H9 (cell line): ENCODE data around the gene ZNF385B. TPM values are rescaled to one million over a fixed set of nuclear protein-coding genes. Genes with fewer than 3 reads are reported as not detected.

Experiments used
- DNase-seq: peaks from one replicate; pipeline ENCODE4 v3.0.0-alpha.2; 2017
- H2AFZ ChIP-seq: one replicate; pipeline ENCODE4 v1.6.1; 2013; ENCODE audit warnings: mild to moderate bottlenecking, low read length, control low read depth, moderate library complexity
- H2AK5ac ChIP-seq: 2 replicates; pipeline ENCODE4 v1.6.1; 2013; ENCODE audit warnings: low read length, control low read depth, mixed read lengths; ENCODE audit not compliant: insufficient read length
- H2BK120ac ChIP-seq: one replicate; pipeline ENCODE4 v1.6.1; 2013; ENCODE audit warnings: low read depth, mild to moderate bottlenecking, low read length, control low read depth, inconsistent platforms; ENCODE audit not compliant: poor library complexity, severe bottlenecking
- H2BK12ac ChIP-seq: 2 replicates; pipeline ENCODE4 v1.6.1; 2013; ENCODE audit warnings: low read length, control low read depth, mixed read lengths, low read depth; ENCODE audit not compliant: insufficient read length
- H2BK15ac ChIP-seq: 2 replicates; pipeline ENCODE4 v1.6.1; 2013; ENCODE audit warnings: low read depth, low read length, control low read depth
- H2BK20ac ChIP-seq: one replicate; pipeline ENCODE4 v1.6.1; 2013; ENCODE audit warnings: low read depth, mild to moderate bottlenecking, low read length, control low read depth, inconsistent platforms; ENCODE audit not compliant: poor library complexity, severe bottlenecking
- H2BK5ac ChIP-seq: 2 replicates; pipeline ENCODE4 v1.6.1; 2013; ENCODE audit warnings: low read length, control low read depth, mixed read lengths; ENCODE audit not compliant: insufficient read length
- H3K14ac ChIP-seq: 2 replicates; pipeline ENCODE4 v1.6.1; 2013; ENCODE audit warnings: low read length, control low read depth; ENCODE audit not compliant: insufficient read depth
- H3K18ac ChIP-seq: 2 replicates; pipeline ENCODE4 v1.6.1; 2013; ENCODE audit warnings: low read depth, mild to moderate bottlenecking, mixed read lengths, low read length, control low read depth; ENCODE audit not compliant: insufficient read length
- H3K23ac ChIP-seq: 2 replicates; pipeline ENCODE4 v1.6.1; 2013; ENCODE audit warnings: low read length, control low read depth, mixed read lengths, low read depth; ENCODE audit not compliant: insufficient read length
- H3K23me2 ChIP-seq: 2 replicates; pipeline ENCODE4 v1.6.1; 2013; ENCODE audit warnings: low read depth, mild to moderate bottlenecking, mixed read lengths, low read length, control low read depth; ENCODE audit not compliant: insufficient read length, poor library complexity, severe bottlenecking
- H3K27ac ChIP-seq: 2 replicates; pipeline ENCODE4 v1.5.1; 2013; ENCODE audit warnings: low read length, control low read depth, mixed read lengths, low read depth; ENCODE audit not compliant: insufficient read length
- H3K27me3 ChIP-seq: 2 replicates; pipeline ENCODE4 v1.6.1; 2013; ENCODE audit warnings: low read length, control low read depth, inconsistent platforms; ENCODE audit not compliant: insufficient read depth
- H3K4ac ChIP-seq: 2 replicates; pipeline ENCODE4 v1.6.1; 2013; ENCODE audit warnings: low read depth, mild to moderate bottlenecking, control low read depth, inconsistent platforms, low read length, moderate library complexity
- H3K4me1 ChIP-seq: 2 replicates; pipeline ENCODE4 v1.6.1; 2013; ENCODE audit warnings: low read length, control low read depth, inconsistent platforms; ENCODE audit not compliant: insufficient read depth
- H3K4me2 ChIP-seq: 2 replicates; pipeline ENCODE4 v1.6.1; 2013; ENCODE audit warnings: low read length, control low read depth, mixed read lengths; ENCODE audit not compliant: insufficient read length, insufficient read depth
- H3K56ac ChIP-seq: 2 replicates; pipeline ENCODE4 v1.6.1; 2013; ENCODE audit warnings: low read depth, mild to moderate bottlenecking, mixed read lengths, low read length, control low read depth; ENCODE audit not compliant: insufficient read length
- H3K79me1 ChIP-seq: 2 replicates; pipeline ENCODE4 v1.6.1; 2013; ENCODE audit warnings: low read depth, mild to moderate bottlenecking, moderate library complexity, low read length, control low read depth, inconsistent platforms; ENCODE audit not compliant: insufficient read depth, poor library complexity, severe bottlenecking
- H3K79me2 ChIP-seq: 2 replicates; pipeline ENCODE4 v1.6.1; 2013; ENCODE audit warnings: low read length, control low read depth, inconsistent platforms; ENCODE audit not compliant: insufficient read depth
- H3K9ac ChIP-seq: 2 replicates; pipeline ENCODE4 v1.6.1; 2013; ENCODE audit warnings: low read length, control low read depth, mixed read lengths; ENCODE audit not compliant: insufficient read length; ENCODE audit errors: extremely low read depth
- H3K9me3 ChIP-seq: one replicate; pipeline ENCODE4 v1.6.1; 2013; ENCODE audit warnings: low read depth, low read length, inconsistent platforms; ENCODE audit not compliant: control insufficient read depth
- H3T11ph ChIP-seq: one replicate; pipeline ENCODE4 v1.6.1; 2013; ENCODE audit warnings: mild to moderate bottlenecking, low read length, control low read depth, inconsistent platforms
- H4K20me1 ChIP-seq: one replicate; pipeline ENCODE4 v1.6.1; 2013; ENCODE audit not compliant: control insufficient read depth, insufficient read length, insufficient read depth
- H4K5ac ChIP-seq: 2 replicates; pipeline ENCODE4 v1.6.1; 2013; ENCODE audit warnings: low read depth, mild to moderate bottlenecking, mixed read lengths, low read length, control low read depth; ENCODE audit not compliant: insufficient read length
- H4K8ac ChIP-seq: replicated peaks from 2 replicates; pipeline ENCODE4 v1.6.1; 2013; ENCODE audit warnings: low read length, control low read depth, mixed read lengths, low read depth; ENCODE audit not compliant: insufficient read length
- H4K91ac ChIP-seq: 2 replicates; pipeline ENCODE4 v1.6.1; 2013; ENCODE audit warnings: low read depth, mild to moderate bottlenecking, moderate library complexity, mixed read lengths, low read length, control low read depth; ENCODE audit not compliant: insufficient read length
- H3K27ac Mint-ChIP-seq, 3 experiments: 2 replicates in 2 of 3; 3 replicates in 1 of 3; pipeline ENCODE4 v1.8.0; 2020 to 2021; ENCODE audit warnings: mixed read lengths in 3 of 3, mild to moderate bottlenecking in 1 of 3, moderate library complexity in 1 of 3
- H3K27me3 Mint-ChIP-seq: 2 replicates; pipeline ENCODE4 v1.8.0; 2021; ENCODE audit warnings: low read depth, mild to moderate bottlenecking, moderate library complexity, mixed read lengths
- H3K36me3 Mint-ChIP-seq, 3 experiments: 2 replicates in 2 of 3; 3 replicates in 1 of 3; pipeline ENCODE4 v1.8.0; 2020 to 2021; ENCODE audit warnings: low read depth in 3 of 3, mixed read lengths in 3 of 3; ENCODE audit not compliant: insufficient read depth in 1 of 3
- H3K4me1 Mint-ChIP-seq, 2 experiments: 2 replicates each; pipeline ENCODE4 v1.8.0; 2020; ENCODE audit warnings: mixed read lengths in 2 of 2
- H3K4me3 Mint-ChIP-seq, 2 experiments: 2 replicates in 1 of 2; 3 replicates in 1 of 2; pipeline ENCODE4 v1.8.0; 2020 to 2021; ENCODE audit warnings: mild to moderate bottlenecking in 2 of 2, mixed read lengths in 2 of 2, moderate library complexity in 1 of 2
- H3K9me3 Mint-ChIP-seq, 2 experiments: 2 replicates in 1 of 2; 3 replicates in 1 of 2; pipeline ENCODE4 v1.8.0; 2020; ENCODE audit warnings: mild to moderate bottlenecking in 2 of 2, mixed read lengths in 2 of 2, moderate library complexity in 1 of 2
- WGBS: extraction: QIAGEN DNeasy Blood & Tissue Kit; methylation state at CpG from one replicate; pipeline ENCODE4 v1.1.7; 2013; ENCODE audit warnings: missing lambda C conversion rate, low lambda C conversion rate, mixed read lengths; ENCODE audit not compliant: insufficient read length; ENCODE audit errors: extremely low coverage; 5-methylcytosine and 5-hydroxymethylcytosine counted together
- total RNA-seq: library from RNA; stranded (reverse); gene quantifications from 2 replicates; pipeline ENCODE4 v1.2.1, GENCODE V29; 2021
- TF ChIP-seq, protein P1 (sequence below): fragments of 200-600 bp; sonication (generic); conservative IDR thresholded peaks from 3 replicates; pipeline ENCODE4 v1.8.0; 2021; ENCODE audit warnings: antibody characterized with exemption, mild to moderate bottlenecking

ZNF385B gene
- total RNA-seq, 1 experiment from 2014 or later = 2.1 TPM

DNA sequence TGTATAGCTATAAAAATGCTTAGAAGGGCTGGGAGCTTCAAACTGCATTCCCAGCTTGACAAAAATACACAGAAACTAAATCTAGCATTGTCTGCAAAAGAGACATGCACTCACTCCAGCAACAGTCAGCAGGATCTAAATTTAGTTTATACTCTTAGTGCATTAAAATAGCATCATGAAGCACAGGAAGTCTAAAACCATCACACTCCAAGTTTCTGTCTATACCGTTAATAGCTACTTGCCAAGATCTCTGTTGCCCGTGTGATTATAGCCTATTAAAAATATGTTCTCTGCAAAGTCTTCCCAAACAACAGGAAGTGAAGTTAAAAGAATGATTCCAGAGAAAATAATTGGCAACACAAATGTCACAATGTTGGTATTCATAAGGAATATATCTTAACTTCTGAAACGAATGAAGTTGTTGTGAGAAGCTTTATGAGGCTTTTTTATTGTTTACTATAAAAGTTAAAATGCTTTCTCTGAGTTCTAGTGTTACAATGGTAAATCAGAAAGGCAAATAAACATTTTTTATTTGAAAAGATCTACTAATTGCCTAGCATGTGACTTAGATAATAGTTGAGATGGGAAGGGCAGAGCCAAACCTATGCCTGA is 184.2 kb downstream of the ZNF385B start:
- no peak for DNase-seq
- H3K23me2 ChIP-seq = no peaks in the 10 kb centered on the region
- H3K14ac ChIP-seq = no peak overlapping the region
- no CpG with 5 or more reads among the region's 3 CpGs for WGBS
- H2BK120ac ChIP-seq = no peak overlapping the region
- H3K27me3 ChIP-seq = no peaks in the 10 kb centered on the region
- H3K9ac ChIP-seq = no peak overlapping the region
- H2AK5ac ChIP-seq = no peak overlapping the region
- Mint-ChIP-seq H3K36me3 (no peaks in the 10 kb centered on the region), H3K27ac (no peak overlapping the region), H3K4me1 (no peaks in the 10 kb centered on the region), H3K9me3 (no peaks in the 10 kb centered on the region), H3K4me3 (no peak overlapping the region), H3K27me3 (no peaks in the 10 kb centered on the region)
- no peak overlapping the region for H2BK12ac ChIP-seq
- H4K8ac ChIP-seq = no peak overlapping the region
- H3K4me2 ChIP-seq = no peak overlapping the region
- no peak overlapping the region for H3K56ac ChIP-seq
- no peak overlapping the region for H2AFZ ChIP-seq
- H2BK15ac ChIP-seq = no peak overlapping the region
- no peaks in the 10 kb centered on the region for H4K20me1 ChIP-seq
- H3K18ac ChIP-seq = no peak overlapping the region
- H3K4ac ChIP-seq = no peak overlapping the region
- no peak overlapping the region for H3K23ac ChIP-seq
- no peak overlapping the region for H4K91ac ChIP-seq
- H3K4me1 ChIP-seq = no peaks in the 10 kb centered on the region
- no peaks in the 10 kb centered on the region for H3K9me3 ChIP-seq
- no peak overlapping the region for H2BK20ac ChIP-seq
- H3K27ac ChIP-seq = no peak overlapping the region
- TF ChIP-seq, protein P1, sequence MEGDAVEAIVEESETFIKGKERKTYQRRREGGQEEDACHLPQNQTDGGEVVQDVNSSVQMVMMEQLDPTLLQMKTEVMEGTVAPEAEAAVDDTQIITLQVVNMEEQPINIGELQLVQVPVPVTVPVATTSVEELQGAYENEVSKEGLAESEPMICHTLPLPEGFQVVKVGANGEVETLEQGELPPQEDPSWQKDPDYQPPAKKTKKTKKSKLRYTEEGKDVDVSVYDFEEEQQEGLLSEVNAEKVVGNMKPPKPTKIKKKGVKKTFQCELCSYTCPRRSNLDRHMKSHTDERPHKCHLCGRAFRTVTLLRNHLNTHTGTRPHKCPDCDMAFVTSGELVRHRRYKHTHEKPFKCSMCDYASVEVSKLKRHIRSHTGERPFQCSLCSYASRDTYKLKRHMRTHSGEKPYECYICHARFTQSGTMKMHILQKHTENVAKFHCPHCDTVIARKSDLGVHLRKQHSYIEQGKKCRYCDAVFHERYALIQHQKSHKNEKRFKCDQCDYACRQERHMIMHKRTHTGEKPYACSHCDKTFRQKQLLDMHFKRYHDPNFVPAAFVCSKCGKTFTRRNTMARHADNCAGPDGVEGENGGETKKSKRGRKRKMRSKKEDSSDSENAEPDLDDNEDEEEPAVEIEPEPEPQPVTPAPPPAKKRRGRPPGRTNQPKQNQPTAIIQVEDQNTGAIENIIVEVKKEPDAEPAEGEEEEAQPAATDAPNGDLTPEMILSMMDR = no peak
- H4K5ac ChIP-seq = no peak overlapping the region
- H2BK5ac ChIP-seq = no peak overlapping the region
- H3K79me1 ChIP-seq = no peaks in the 10 kb centered on the region
- H3K79me2 ChIP-seq = no peaks in the 10 kb centered on the region
- no peak overlapping the region for H3T11ph ChIP-seq
